Brain pericyte (primary cell): ENCODE measurements around the gene RAB2B.
A peak's percentile ranks its signal among the peaks of the same experiment; 100 is the strongest.
"Not testable (repeated sequence)": the region's sequence is repeated elsewhere in the genome, so short reads cannot be mapped to it uniquely, and the experiment has no call there.

ENCODE experiments used
- DNase-seq: peaks from one replicate; pipeline ENCODE4 v3.0.0-alpha.2; 2012; ENCODE audit warnings: low read depth, low spot score

Gene RAB2B

DNA sequence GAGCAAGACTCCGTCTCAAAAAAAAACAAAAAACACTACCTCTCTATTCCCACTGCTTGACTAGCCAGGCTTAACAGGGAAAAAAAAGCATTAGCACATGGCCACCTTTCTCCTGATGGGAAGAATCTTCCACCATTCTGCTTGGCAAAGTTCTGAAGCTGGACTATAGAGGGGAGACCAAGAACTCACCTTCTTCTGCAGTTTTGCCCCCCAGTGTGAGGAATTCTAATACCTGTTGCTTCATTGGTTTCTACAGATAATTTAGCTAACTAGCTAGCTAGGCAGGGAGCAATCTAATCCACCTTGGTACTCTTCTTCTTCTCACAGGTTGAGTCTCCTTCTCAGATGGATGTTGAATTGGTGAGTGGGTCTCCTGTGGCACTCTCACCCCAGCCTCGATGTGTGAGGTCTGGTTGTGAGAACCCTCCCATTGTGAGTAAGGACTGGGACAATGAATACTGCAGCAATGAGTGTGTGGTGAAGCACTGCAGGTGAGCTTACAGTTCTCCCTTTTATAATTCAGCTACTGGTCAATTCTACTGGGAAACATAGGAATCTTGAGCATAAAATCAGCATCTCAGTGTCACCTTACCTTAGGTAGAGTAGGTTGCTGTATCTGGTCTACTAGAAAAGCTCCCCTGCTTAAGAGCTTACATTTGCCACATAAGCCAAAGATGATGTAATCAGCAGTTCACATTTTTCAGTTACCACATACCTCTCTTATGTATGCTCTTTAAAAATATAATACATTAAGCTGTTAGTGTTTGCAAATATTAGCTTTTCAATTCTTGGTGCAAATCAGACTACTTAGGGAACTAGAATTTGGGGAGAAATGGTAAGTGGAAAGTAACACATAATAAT, 18.4 kb upstream of the RAB2B start:
- no peak for DNase-seq

DNA sequence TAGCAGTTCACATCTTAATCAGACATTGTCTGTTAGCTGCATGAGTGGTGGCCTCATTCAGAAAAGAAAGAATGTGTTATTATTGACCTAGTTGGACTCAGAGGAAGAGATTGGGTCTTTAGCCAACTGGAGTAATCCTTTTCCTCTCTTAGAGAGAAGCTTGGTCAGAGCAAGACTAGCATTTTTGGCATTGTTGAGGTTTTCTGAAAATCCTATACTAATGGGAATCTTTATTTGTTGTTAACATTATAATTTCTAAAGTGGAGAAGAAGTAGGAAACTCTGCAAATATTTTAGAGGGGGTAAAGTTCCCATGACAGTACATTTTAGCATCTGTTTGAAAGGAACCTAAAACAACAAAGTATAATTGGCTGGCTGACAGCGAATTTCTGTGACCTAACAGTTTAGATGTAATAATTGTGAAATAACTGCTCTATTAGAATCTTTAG, 9.9 kb upstream of the RAB2B start:
- DNase-seq = no peak

DNA sequence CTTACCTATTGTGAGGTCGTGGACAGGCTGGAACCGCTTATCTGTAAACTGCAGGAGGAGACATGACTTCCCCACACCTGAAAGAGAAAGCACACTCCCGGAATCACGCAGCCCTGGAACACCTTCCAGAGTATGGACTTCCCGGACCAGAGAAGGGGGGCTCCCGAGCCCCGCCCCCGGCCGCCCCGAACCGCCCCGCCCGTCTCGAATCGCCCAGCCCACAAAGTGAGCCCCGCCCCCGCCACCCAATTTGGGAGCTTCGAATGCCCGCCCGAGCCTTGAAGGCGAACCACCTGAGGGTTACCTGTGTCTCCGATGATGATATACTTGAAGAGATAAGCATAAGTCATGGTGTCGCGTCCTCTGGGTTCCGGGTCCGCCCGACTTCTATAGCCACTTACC, 235 bp downstream of the RAB2B start:
- DNase-seq = no peak

DNA sequence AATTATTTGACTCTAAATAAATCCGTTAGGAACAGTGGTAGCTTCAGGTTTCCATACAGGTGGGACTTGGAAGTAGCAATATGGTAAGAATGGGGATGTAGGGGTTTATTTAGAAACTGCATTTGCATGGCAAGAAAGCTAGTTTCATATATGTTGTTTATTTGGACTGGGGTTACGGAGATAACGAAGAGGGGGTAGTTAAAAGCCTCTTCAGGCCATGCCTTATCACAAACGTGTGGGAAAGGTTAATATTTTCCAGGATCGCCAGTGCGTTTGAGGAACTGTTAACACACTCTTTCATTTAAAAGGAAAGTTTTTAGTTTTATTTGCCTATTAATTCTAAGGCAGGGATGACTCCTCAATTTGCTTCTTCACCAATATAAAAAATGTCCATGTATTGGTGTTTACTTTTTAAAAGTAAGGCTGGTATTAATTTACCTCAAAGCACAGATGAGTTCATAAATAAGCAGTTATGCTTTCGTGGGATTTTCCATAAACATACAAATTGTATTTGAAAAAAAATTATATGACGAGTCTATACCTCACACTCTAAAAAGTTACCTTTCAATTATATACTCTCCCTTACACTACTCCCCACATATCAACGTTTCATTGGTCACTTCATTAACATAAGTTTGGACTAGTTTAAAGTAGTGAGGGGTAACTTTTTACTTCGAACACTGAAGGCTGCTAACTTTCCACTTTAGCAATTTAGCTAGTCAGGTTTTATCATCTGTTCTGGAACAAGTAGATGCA, 814 bp downstream of the RAB2B start:
- DNase-seq = no peak

DNA sequence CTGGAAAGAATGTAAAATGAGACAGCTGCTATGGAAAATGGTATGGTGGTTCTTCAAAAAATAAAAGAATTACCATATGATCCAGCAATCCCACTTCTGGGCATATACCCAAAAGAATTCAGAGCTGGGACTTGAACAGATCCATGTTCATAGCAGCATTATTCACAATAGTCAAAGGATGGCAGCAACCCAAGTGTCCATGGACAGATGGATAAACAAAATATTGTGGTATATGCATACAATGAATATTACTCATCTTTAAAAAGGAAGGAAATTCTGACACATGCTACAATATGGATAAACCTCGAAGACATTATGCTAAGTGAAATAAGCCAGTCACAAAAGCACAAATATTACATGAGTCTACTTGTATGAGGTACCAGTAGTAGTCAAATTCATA, 9.1 kb downstream of the RAB2B start:
- no peak for DNase-seq

DNA sequence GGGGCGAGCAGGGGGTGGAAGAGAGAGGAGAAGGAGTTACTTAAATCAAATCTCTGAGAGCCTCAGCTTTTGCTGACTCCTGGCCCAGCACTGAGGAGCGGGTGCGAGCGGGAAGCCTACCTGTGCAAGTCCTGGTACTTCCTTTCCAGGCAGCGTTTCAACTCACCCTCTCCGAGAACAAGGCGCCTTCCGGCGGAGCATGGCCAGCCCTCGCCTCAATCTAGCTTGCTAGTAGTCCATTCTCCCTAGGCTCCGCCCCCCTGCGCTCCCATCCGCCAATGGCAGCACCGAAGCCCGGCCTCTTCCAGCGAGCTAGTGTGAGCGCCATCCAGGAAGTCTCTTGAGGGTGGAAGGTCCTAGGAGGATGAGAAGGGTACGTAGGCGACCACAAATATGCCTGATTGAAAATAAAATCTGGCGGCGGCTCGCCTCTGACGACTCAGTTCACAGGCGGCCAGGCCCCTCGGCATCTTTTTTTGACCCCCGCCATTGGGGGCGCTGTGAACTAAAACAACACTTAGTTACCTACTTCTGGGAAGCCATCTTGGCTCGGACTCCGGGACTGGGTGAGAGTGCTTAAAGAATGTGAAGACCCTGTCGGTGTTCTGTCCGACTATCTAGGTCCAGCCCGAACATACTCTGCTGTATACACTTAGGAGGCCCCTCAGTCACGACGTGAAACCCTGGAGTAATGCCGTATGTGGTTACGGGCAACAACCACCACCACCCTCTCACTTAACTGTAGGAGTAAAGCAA, 20.7 kb downstream of the RAB2B start, which contains the start of gene CHD8:
CHD8 (minus strand) TSS at position 212 of the 756 bp plus-strand sequence. CDS start 24,480 bp downstream, outside the sequence.
- DNase-seq = peak; percentile 99

DNA sequence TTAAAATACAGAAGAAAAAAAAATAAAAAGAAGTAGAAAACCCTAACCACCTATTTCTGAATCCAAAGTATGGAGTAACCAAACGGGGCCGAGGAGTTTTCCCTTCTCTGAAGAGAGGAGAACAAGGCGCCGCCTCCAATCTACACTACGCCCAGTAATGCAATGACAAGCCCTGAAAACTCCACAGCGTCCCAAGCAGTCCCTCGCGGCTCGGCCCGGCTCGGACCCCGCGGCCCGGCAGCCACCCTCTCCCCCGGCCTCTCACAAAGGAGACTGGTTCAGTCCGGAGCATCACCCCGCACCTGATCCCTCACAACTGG, 21.2 kb downstream of the RAB2B start:
- DNase-seq = no peak

DNA sequence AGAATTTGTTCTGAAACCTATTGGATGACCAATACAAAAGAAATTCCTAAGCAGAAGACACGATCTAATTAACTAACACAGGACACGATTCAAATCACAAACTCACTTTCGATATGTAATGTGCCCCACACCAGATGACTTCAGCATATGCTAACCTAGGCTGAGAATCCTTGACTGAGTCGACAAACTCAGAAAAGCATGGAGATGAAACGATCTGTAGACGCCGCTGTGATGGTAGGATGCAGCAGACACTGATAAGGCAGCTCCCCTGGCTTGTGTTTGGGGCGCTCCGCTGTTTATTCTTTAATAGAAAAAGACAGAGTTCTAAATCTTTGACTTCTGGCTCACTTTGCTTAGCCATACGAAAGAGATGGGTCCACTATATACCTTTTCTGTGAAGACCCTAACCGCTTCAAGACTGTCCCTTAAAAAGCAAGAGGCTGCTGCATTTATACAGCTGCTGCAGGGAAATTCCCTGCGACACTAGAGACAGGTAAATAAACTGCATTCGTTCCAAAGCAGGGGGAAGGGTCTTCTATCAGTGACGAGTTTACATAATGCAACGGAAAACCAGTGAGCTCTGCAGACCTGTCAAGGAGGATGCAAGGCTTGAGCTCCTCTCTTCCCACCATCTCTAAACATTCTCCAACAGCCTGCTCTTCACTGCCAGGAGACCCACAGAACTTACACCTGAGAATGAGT, 21.8 kb downstream of the RAB2B start:
- no peak for DNase-seq

DNA sequence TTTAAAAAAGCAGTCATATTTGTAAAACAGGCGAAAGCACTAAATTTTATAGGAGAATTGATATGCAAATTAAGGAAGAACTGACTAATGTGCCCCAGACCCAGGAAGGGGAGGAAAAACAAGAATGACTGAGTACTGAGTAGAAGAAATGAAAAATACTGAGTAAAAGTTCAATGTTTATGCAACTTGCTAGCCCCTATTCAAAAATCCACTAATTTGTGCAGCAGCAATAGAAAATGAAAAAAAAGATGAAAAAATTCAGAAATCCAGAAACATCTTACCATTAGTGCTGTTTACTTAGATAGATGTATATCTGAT, 26.9 kb downstream of the RAB2B start:
- DNase-seq = no peak

DNA sequence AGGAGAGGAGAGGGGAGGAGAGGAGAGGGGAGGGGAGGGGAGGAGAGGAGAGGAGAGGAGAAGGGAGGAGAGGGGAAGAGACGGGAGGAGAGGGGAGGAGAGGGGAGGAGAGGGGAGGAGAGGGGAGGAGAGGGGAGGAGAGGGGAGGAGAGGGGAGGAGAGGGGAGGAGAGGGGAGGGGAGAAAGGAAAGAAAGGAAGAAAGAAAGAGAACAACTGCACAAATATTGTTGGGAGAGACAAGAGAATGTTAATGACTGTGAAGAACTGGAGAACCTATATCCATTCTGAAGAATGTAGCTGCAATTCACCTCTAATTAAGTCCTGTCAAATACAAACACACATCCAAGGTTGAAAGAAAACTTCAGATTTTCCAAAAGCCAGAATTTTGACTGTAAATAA, 34.1 kb downstream of the RAB2B start:
- DNase-seq = not testable (repeated sequence)

DNA sequence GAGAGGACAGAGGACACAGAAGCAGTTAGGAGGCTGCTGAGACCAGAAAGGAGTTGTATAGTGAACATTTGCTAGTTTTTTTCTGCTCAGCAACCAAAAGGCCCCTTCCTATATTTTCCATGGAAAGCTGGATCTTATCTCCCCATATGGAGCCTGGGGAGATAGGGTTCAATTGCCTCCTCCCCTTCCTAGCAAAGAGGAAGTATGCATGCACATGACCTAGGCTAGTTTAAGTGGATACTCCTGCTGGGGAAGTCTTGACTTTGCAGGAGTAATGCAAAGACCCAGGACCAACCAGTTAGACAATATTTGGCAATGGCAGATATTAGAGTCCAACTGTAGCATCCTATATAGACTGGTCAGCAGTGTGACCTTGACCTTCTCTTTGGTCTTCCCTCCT, 35.9 kb downstream of the RAB2B start:
- DNase-seq = no peak

DNA sequence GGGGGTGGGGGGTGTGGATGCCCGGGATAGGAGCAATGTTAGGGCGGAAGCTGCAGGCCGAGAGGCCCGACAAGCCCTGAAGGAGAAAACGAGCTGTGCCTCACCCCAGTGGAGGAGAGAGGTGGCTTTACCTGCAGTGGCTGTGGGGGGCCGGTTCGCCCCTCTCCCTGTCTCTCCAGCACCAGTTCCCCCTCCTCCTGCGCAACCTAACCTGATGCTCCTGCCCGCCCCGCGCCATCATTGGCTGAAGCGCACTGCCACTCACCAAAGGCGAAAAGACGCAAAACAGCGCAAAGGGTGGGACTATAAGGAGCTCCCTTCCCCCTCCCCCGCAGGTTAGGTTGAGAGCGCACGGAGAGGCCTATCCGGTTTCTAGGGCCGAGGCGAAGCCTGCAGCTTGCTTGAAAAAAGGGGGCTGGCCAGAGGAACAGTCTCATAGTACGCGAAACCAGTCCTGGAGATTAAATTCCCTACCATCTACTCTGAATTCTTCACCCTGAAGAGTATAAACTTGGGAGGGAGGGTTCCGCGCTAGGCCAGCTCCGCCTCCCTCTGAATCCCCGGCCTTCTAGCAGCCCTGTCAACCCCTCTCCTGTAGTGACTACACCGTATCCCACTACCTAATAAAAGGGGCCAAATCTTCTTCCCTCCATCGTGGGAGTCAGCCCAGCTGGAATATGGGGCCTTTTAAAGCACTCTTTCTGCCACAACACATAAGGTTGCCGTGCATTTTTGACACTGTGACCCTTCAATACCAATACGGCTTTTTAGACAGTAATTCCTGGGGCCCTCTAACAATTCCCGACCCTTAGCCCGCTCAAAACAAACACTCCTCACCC, 39.5 kb downstream of the RAB2B start:
- peak; percentile 96 for DNase-seq

DNA sequence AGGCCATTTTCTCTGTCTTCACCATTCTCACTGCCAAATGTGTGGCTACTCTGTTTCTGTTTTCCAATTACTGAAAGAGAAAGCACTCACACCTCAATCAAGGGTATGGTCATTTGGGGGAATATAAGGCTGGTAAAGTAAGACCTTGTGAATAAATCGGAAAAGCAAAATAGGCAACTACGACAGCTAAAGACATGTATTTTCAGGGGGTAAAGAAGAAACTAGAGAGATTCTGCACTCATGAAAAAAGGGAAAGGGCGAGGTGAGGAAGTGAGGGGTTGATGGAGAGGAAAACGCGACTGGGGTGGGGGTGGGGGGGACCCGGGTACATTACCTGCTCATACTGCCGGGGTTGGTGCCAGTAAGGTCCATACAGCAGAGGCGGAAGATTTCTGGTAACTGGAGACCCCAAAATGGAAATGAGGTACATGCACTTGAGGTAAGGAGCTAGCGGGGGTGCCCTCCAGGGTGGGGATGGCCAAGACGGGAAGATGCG, 40.1 kb downstream of the RAB2B start:
- no peak for DNase-seq

DNA sequence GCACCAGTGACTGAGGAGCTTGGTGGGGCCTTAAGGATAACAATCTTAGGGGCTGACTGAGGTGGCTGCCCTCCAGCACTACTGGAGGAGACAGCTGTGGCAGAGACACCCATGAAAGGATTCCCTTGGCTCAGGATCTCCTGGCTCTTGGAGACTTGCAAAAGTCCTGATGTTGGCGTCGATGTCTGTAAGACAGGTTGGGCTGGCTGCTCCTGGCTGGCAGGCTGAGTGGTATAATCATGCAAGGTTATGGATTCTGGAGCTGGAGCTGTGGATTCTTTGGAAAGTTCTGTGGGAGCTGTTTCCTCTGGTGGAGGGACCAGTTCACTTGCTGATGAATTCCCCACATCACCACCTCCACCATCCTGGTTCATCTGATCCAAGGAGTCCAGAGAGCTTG, 45.6 kb downstream of the RAB2B start:
- no peak for DNase-seq

DNA sequence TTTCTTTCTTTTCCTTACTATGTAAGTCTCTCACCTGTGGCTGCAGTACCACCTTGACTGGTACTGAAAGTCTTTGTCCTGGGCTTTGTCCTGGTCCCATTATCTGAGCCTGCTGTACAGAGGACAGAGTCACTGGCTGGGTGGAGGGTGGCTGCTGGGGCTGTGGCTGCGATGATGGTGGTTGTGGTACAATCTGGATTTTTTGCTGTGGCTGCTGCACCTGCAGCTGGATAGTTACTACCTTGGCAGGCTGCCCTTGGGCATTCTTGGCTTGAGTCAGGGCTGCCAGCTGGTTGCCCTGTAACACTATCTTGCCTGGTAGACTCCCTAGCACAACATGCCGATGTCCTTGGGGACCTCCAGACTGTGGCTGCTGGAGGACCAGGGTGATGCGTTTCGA, 47.8 kb downstream of the RAB2B start:
- DNase-seq = no peak

DNA sequence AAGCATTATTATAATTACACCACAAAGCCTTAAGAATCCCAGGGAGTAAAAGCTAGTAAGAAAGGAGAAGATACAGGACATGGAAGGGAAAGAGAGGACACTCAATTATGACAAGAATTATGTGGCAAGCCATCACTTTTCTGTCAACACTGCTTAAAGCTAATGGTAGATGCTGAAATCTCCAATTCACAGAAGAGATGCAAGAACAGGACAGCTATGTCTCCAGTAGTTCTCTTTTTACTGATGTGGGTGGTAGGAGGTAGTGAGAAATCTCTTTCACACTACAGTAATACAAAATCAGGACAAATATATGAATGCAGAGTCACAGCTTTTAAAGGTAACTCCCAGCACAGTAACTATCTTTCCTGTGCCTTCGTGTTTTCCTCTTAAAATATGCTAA, 50.1 kb downstream of the RAB2B start:
- DNase-seq = no peak

DNA sequence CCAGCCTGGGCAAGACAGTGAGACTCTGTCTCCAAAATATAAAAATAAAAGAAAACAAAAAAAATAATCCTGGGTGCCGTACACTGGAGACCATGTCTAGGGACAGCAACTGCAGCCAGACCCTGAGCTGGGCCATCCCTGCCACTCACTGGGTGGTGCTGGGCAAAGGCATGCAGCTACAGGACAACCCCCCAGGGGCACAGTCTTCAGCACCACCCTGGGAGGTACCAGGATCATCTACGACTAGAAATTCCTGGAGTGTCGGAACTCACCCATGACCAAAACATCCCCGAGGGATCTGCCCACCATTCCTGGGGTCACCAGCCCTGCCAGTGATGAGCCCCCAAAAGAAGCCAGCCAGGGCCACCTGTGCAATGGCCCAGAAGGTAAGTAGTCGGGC, 57.2 kb downstream of the RAB2B start:
- no peak for DNase-seq

DNA sequence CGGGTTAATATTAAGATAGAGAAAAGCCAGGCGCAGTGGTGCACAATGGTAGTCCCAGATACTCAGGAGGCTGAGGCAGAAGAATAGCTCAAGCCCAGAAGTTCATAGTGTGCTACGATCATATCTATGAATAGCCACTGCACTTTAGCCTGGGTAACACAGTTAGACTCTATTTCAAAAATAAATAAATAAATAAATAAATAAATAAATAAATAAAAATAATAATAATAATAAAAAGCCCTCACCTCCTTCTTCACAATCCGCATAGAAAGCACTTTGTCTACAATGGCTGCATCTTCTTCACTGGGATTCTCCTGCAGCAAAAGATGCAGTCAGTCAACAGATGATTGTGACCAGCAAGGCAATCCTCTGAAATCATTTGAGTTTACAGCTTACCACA, 61.4 kb downstream of the RAB2B start:
- DNase-seq = no peak

DNA sequence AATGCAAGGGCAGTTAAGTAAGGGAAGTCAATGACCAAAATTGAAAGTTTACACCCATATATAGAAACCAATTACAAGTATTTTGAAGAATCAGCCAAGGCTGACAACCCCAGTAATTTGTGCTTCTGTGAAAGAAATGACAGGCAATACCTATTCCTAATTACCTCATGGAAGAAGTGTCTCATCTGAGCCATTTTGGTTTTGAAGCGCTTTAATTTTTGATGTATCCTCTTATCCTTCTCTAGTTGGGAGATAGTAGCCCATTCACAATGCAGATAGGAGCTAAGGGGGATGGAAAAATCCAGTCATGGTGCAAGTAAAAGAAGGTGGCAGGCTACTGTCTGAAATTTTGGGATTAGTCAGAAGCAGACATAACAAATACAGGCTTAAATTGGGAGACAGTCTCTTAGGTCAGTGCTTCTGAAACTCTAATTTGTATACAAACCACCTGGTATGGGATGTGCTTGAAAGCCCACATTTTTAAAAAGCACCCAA, 62.6 kb downstream of the RAB2B start:
- DNase-seq = no peak
